Measurements from ENCODE around the gene HOXD9.

DNA sequence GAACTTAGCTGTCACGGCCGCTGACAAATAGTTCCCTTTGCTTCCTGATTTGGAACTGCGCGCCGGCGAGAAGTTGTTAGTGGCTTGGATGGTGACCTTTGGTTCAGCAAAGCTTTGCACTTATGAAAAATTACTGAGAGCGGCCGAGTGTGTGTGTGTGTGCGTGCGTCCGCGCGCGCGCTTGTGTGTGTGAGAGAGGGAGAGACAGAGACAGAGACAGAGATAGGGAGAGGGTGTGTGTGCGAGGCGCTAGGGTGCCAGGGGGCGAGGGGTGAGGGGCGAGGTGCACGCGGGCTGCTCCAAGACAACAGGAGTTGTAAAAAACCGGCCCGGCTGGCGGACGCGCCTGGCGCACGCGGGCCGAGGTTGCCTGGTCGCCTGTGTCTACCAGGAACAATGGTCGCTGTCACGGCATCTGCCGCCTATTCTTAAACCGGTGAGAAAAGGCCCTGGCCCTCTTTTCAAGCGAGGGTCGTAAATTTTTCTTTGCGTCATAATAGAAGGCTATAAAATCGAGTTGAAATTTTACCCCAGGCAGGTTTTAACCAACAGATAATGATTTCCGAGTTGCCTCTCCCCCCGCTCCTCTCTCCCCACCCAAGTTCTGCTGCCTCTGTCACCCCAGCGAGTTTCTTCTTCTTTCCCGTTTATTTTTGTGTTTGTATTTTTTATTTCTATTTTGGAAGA lies 35.1 kb downstream of the HOXD9 start:
- TF ChIP-seq CTCF (IDR thresholded peaks at IDR 0.05; ENCODE audit: poor library complexity, severe bottlenecking) (no peak), TAF1 (IDR thresholded peaks at IDR 0.05; ENCODE audit: low read depth) (no peak), POLR2AphosphoS5 (IDR thresholded peaks at IDR 0.05) (no peak), MXI1 (conservative IDR thresholded peaks at IDR 0.05; ENCODE audit: poor library complexity, severe bottlenecking) (no peak), EP300 (conservative IDR thresholded peaks at IDR 0.05; ENCODE audit: poor library complexity, severe bottlenecking) (no peak), EZH2 (IDR thresholded peaks at IDR 0.05; ENCODE audit: borderline replicate concordance, insufficient read depth, low read length, poor library complexity, severe bottlenecking) (peak; percentile 97), RAD21 (conservative IDR thresholded peaks at IDR 0.05) (no peak)

Measured in neural cell (in vitro differentiated cells).